DND-41 (cell line): ENCODE data around the gene KIAA1191.

Experiments
- ATAC-seq: fragments of 200-7000 bp; cut with Tn5 transposase; 3 replicates; pipeline ENCODE4 v1.9.1; 2021; ENCODE audit warnings: low read depth; ENCODE audit not compliant: insufficient read depth
- DNase-seq: peaks from one replicate; pipeline ENCODE4 v3.0.0-alpha.2; 2020
- H2AFZ ChIP-seq: 2 replicates; pipeline ENCODE4 v1.6.0; 2012; ENCODE audit warnings: low read depth, low read length
- H3K27ac ChIP-seq: 2 replicates; pipeline ENCODE4 v1.5.1; 2012; ENCODE audit warnings: low read length, inconsistent platforms
- H3K27me3 ChIP-seq: fragments of 200-600 bp; sonication (generic); 2 replicates; pipeline ENCODE4 v1.6.0; 2012; ENCODE audit warnings: low read length, mild to moderate bottlenecking, inconsistent platforms; ENCODE audit not compliant: insufficient read depth, poor library complexity
- H3K36me3 ChIP-seq: 2 replicates; pipeline ENCODE4 v1.5.1; 2012; ENCODE audit warnings: low read length, inconsistent platforms; ENCODE audit not compliant: insufficient read depth
- H3K4me1 ChIP-seq: 2 replicates; pipeline ENCODE4 v1.5.1; 2012; ENCODE audit warnings: mild to moderate bottlenecking, low read length; ENCODE audit not compliant: insufficient read depth
- H3K4me2 ChIP-seq: 2 replicates; pipeline ENCODE4 v1.6.0; 2012; ENCODE audit warnings: mild to moderate bottlenecking, moderate library complexity, low read length, inconsistent platforms; ENCODE audit not compliant: insufficient read depth
- H3K4me3 ChIP-seq, 2 experiments: fragments of 200-600 bp in 1 of 2; shearing (Covaris generic) in 1 of 2; 2 replicates each; pipeline ENCODE4 v1.5.1; 2012 to 2016; ENCODE audit warnings: inconsistent platforms in 2 of 2, low read length in 2 of 2, mild to moderate bottlenecking in 2 of 2, low read depth in 1 of 2, moderate library complexity in 1 of 2
- H3K79me2 ChIP-seq: 2 replicates; pipeline ENCODE4 v1.6.0; 2012; ENCODE audit warnings: low read length, inconsistent platforms; ENCODE audit not compliant: insufficient read depth
- H3K9ac ChIP-seq: 2 replicates; pipeline ENCODE4 v1.6.0; 2012; ENCODE audit warnings: low read depth, mild to moderate bottlenecking, inconsistent platforms, low read length, moderate library complexity
- H3K9me3 ChIP-seq: 2 replicates; pipeline ENCODE4 v1.5.1; 2012; ENCODE audit warnings: low read length, moderate library complexity, mild to moderate bottlenecking, inconsistent platforms; ENCODE audit not compliant: insufficient read depth, severe bottlenecking
- H4K20me1 ChIP-seq: 2 replicates; pipeline ENCODE4 v1.6.0; 2012; ENCODE audit warnings: low read length; ENCODE audit not compliant: insufficient read depth
- EZH2 ChIP-seq: IDR thresholded peaks from 3 replicates; pipeline ENCODE4 v1.6.1; 2012; ENCODE audit warnings: borderline replicate concordance, low read depth, mild to moderate bottlenecking, moderate library complexity, low read length, inconsistent platforms; ENCODE audit not compliant: severe bottlenecking
- TF ChIP-seq, protein P1 (sequence below): IDR thresholded peaks from 2 replicates; pipeline ENCODE4 v1.5.1; 2012; ENCODE audit warnings: borderline replicate concordance, low read length, moderate library complexity, mild to moderate bottlenecking; ENCODE audit not compliant: poor library complexity, severe bottlenecking; ENCODE audit errors: extremely low read depth

The KIAA1191 gene

DNA sequence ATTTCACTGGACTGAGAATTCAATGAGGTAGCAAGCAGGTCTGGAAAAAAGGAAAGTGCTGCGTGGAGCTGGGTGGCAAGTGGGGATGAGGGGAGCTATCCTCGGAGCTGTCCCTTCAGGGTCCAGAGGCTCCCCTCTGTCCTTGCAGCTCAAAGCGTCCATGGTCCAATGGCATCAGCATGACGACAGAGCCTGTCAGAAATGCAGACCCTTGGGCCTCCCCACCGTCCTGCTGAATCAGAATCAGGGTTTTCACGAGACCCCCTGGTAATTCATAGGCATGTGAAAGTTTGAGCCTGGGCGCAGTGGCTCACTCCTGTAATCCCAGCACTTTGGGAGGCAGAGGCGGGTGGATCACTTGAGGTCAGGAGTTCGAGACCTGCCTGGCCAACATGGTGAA lies 32.5 kb upstream of the KIAA1191 start:
- no peaks in the 10 kb centered on the region for H4K20me1 ChIP-seq
- ATAC-seq (no peak), DNase-seq (no peak)
- peaks cover 16% of the 10 kb centered on the region for H3K79me2 ChIP-seq
- H3K4me3 ChIP-seq = no peak overlapping the region
- H2AFZ ChIP-seq = no peak overlapping the region
- no peaks in the 10 kb centered on the region for H3K27me3 ChIP-seq
- peaks cover 70% of the 10 kb centered on the region for H3K36me3 ChIP-seq
- TF ChIP-seq, protein P1, sequence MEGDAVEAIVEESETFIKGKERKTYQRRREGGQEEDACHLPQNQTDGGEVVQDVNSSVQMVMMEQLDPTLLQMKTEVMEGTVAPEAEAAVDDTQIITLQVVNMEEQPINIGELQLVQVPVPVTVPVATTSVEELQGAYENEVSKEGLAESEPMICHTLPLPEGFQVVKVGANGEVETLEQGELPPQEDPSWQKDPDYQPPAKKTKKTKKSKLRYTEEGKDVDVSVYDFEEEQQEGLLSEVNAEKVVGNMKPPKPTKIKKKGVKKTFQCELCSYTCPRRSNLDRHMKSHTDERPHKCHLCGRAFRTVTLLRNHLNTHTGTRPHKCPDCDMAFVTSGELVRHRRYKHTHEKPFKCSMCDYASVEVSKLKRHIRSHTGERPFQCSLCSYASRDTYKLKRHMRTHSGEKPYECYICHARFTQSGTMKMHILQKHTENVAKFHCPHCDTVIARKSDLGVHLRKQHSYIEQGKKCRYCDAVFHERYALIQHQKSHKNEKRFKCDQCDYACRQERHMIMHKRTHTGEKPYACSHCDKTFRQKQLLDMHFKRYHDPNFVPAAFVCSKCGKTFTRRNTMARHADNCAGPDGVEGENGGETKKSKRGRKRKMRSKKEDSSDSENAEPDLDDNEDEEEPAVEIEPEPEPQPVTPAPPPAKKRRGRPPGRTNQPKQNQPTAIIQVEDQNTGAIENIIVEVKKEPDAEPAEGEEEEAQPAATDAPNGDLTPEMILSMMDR = no peak
- no peak for TF ChIP-seq EZH2
- no peak overlapping the region for H3K4me2 ChIP-seq
- H3K4me1 ChIP-seq = peaks cover 11% of the 10 kb centered on the region
- no peaks in the 10 kb centered on the region for H3K9me3 ChIP-seq
- no peak overlapping the region for H3K27ac ChIP-seq
- H3K9ac ChIP-seq = no peak overlapping the region

DNA sequence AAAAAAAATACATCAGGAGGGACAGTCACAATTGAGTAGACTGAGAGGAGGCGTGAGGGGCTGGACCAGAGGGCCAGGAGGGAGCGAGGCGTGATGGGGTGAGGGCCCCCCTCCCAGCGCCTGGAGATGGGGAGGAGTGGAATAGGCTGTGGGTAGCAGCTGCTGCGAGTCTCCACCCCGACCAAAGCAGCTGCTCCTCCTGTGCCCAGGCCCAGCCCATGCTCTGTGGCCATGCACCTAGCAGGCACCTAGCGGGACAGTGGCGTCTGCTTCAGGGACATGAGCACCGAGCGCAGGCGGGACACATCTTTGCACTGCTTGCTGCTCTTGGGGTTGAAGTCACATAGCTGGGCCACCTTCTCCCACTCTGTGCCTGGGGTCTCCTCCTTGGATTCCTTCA lies 31.0 kb upstream of the KIAA1191 start:
- Histone ChIP-seq H3K27ac (no peak overlapping the region), H3K79me2 (peaks cover 26% of the 10 kb centered on the region), H3K36me3 (peaks cover 65% of the 10 kb centered on the region), H4K20me1 (0 out of 2 replicates have a peak, but pooled peaks cover 2% of the 10 kb centered on the region), H3K4me3 (no peak overlapping the region), H3K9me3 (no peaks in the 10 kb centered on the region), H3K27me3 (no peaks in the 10 kb centered on the region), H2AFZ (no peak overlapping the region), H3K4me1 (peaks cover 13% of the 10 kb centered on the region), H3K4me2 (no peak overlapping the region), H3K9ac (no peak overlapping the region)
- DNase-seq (no peak), ATAC-seq (no peak)
- TF ChIP-seq EZH2 = no peak
- TF ChIP-seq, protein P1 = no peak

DNA sequence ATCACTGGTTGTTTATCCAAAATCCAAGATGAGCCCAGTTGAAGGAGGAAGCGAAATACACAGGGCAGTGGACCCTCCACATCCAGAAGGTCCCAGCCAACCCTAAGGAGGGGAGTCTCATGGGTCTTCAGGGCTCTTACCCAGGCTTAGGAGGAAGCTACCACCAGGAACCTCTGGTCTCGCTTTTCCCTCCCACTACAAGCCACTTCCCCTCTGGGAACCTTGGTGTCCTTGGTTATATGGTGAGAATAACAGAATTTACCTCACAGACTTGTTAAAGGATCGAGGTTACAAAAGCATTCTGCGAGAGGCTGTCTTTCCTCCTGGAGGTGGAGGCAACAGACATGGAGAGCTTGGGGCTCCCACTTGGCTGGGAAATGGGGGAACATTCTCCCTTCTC lies 30.4 kb upstream of the KIAA1191 start:
- H3K27ac ChIP-seq = no peak overlapping the region
- no peaks in the 10 kb centered on the region for H3K9me3 ChIP-seq
- peaks cover 68% of the 10 kb centered on the region for H3K36me3 ChIP-seq
- DNase-seq (no peak), ATAC-seq (no peak)
- peaks cover 31% of the 10 kb centered on the region for H3K79me2 ChIP-seq
- 0 out of 2 replicates have a peak, but pooled peaks cover 7% of the 10 kb centered on the region for H4K20me1 ChIP-seq
- H3K4me2 ChIP-seq = no peak overlapping the region
- H3K27me3 ChIP-seq = no peaks in the 10 kb centered on the region
- TF ChIP-seq EZH2 = no peak
- TF ChIP-seq, protein P1 = no peak
- H2AFZ ChIP-seq = no peak overlapping the region
- H3K4me3 ChIP-seq = no peak overlapping the region
- peaks cover 18% of the 10 kb centered on the region for H3K4me1 ChIP-seq
- no peak overlapping the region for H3K9ac ChIP-seq

DNA sequence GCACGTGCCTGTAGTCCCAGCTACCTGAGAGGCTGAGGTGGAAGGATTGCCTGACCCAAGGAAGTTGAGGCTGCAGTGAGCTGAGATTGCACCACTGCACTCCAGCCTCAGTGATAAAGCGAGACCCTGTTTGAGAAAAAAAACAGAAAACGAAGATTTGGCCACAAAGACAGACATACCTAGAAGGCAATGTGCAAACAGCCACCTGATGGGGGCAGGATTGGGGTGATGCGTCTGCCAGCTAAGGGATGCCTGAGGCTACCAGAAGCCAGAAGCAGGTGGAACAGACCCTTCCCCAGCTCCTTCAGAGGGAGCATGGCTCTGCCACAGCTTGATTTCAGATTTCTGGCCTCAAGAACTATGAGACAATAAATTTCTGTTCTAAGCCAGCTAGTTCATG lies 29.9 kb upstream of the KIAA1191 start:
- Histone ChIP-seq H3K27ac (no peak overlapping the region), H3K27me3 (no peaks in the 10 kb centered on the region), H3K4me2 (no peak overlapping the region), H2AFZ (no peak overlapping the region), H4K20me1 (peaks cover 11% of the 10 kb centered on the region; the same call in 1 of the 2 replicates), H3K4me1 (peaks cover 23% of the 10 kb centered on the region), H3K79me2 (peaks cover 36% of the 10 kb centered on the region), H3K9me3 (no peaks in the 10 kb centered on the region), H3K9ac (no peak overlapping the region), H3K36me3 (peaks cover 68% of the 10 kb centered on the region), H3K4me3 (no peak overlapping the region)
- ATAC-seq (no peak), DNase-seq (no peak)
- TF ChIP-seq EZH2 = no peak
- TF ChIP-seq, protein P1 = no peak
